ENCODE results near the gene TPO. TPM values are rescaled to one million over a fixed set of nuclear protein-coding genes. Genes with fewer than 3 reads are reported as not detected.

TPO gene
- total RNA-seq, 1 experiment from 2014 or later = not detected

DNA sequence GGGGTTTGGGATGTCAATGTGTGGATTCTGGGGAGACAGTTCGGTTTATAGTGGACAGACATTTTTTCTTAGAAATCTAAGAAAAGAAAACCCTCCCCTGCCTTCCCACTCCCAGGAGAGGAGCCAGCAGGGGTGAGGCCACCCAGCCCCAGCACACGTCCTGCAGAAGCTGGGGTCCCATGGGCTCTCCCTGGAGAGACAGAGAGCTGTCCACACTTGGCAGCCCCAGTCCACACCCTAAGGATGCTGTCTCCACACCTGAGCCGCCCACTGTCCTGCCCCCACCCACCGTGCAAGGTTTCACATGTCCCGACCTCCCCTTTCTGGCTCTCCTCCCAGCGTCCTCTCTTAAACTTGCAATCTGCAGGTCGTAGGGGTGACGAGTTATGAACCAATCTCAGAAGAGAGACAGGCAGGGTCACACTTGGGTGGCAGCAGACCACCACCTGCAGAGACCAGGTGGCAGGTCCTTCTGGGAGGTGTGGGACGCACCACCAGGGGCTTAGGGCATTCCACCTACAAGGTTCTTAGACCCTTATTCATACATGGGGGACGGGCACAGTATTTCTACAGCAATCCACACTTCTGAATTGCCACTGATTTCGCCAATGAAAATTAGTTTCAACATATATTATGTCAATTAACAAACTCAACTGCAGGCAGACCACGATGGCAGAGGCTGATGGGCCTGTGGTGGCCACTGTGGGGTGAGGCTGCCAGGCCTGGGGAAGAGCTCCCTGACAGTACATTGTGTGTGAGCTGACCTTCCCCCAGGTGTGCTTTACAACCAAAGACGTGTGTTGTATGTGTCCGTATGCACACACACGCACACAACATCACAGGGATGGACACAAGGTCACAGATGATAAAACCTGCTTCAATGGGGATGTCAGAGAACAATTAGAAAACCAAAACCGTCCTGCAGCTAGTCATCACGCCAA, 158.5 kb downstream of the TPO start:
- ATAC-seq (no peak), DNase-seq (ENCODE audit: low spot score) (no peak)
- Mint-ChIP-seq H3K9me3 (peaks cover 18% of the 10 kb centered on the region), H3K36me3 (peaks cover 19% of the 10 kb centered on the region), H3K27me3 (ENCODE audit: low read depth) (no peaks in the 10 kb centered on the region), H3K4me1 (peaks cover 7% of the 10 kb centered on the region; the same call in 1 of the 2 replicates), H3K27ac (no peak overlapping the region), H3K4me3 (no peak overlapping the region)
- TF ChIP-seq ELF4 (CRISPR knock-in tag; IDR thresholded peaks at IDR 0.05; ENCODE audit: low read depth) (no peak), ATF6 (CRISPR knock-in tag; IDR thresholded peaks at IDR 0.05) (no peak)
- TF ChIP-seq, protein P1, sequence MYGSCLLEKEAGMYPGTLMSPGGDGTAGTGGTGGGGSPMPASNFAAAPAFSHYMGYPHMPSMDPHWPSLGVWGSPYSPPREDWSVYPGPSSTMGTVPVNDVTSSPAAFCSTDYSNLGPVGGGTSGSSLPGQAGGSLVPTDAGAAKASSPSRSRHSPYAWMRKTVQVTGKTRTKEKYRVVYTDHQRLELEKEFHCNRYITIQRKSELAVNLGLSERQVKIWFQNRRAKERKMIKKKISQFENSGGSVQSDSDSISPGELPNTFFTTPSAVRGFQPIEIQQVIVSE (CRISPR knock-in tag; IDR thresholded peaks at IDR 0.05; ENCODE audit: borderline replicate concordance) = no peak
- POLR2A ChIA-PET = no interaction called here
- CTCF ChIA-PET = no interaction called here

- ChIA-PET CTCF (no interaction called here), POLR2A (no interaction called here)
- H3K36me3 Mint-ChIP-seq = peaks cover 14% of the 10 kb centered on the region
- H3K27me3 Mint-ChIP-seq (ENCODE audit: low read depth) = no peaks in the 10 kb centered on the region
- no peak for TF ChIP-seq JAZF1 (CRISPR knock-in tag; IDR thresholded peaks at IDR 0.05)
- no peak for TF ChIP-seq EMX1 (CRISPR knock-in tag; IDR thresholded peaks at IDR 0.05)
- H3K9me3 Mint-ChIP-seq = peaks cover 10% of the 10 kb centered on the region
- H3K27ac Mint-ChIP-seq = no peak overlapping the region
- H3K4me1 Mint-ChIP-seq = peaks cover 7% of the 10 kb centered on the region; the same call in 1 of the 2 replicates
- no peak overlapping the region for H3K4me3 Mint-ChIP-seq
- DNase-seq (ENCODE audit: low spot score) = no peak
- no peak for ATAC-seq
Measured at GRCh38 chr2:1572638-1573037, 159.4 kb downstream of the TPO start.

DNA sequence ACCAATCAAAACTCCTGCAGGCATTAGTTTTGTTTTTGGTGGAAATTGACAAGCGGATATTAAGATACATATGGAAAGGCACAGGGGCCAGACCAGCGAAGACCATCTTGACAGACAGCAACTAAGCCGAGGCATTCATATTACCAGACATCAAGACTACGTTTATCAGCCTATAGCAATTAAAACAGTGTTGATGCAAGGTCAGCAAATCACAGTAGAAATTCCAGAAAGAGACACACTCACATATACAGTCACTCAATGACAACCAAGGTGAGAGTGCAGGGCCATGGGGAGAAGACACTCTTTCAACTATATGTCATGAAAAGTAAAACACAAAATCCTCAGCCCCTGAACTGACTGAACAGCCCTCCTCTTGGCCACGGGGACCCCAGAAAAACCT, 164.6 kb downstream of the TPO start:
- Mint-ChIP-seq H3K4me1 (peaks cover 8% of the 10 kb centered on the region), H3K36me3 (no peaks in the 10 kb centered on the region), H3K27ac (no peak overlapping the region), H3K27me3 (ENCODE audit: low read depth) (no peaks in the 10 kb centered on the region), H3K9me3 (no peaks in the 10 kb centered on the region), H3K4me3 (no peak overlapping the region)
- ATAC-seq (no peak), DNase-seq (ENCODE audit: low spot score) (no peak)
- POLR2A ChIA-PET = no interaction called here
- CTCF ChIA-PET = no interaction called here
- TF ChIP-seq ATF3 (CRISPR knock-in tag; conservative IDR thresholded peaks at IDR 0.05) (no peak), GABPB1 (CRISPR knock-in tag; IDR thresholded peaks at IDR 0.05) (no peak), RORB (CRISPR knock-in tag; IDR thresholded peaks at IDR 0.05) (no peak), ATF6 (CRISPR knock-in tag; IDR thresholded peaks at IDR 0.05) (no peak), PRRX2 (CRISPR knock-in tag; IDR thresholded peaks at IDR 0.05) (no peak), ZNF263 (CRISPR knock-in tag; IDR thresholded peaks at IDR 0.05; ENCODE audit: low read depth) (no peak), MXD4 (CRISPR knock-in tag; IDR thresholded peaks at IDR 0.05; ENCODE audit: borderline replicate concordance) (no peak), TCF7 (CRISPR knock-in tag; IDR thresholded peaks at IDR 0.05; ENCODE audit: low read depth) (no peak), ZNF219 (CRISPR knock-in tag; IDR thresholded peaks at IDR 0.05; ENCODE audit: borderline replicate concordance) (no peak)
- TF ChIP-seq, protein P2, sequence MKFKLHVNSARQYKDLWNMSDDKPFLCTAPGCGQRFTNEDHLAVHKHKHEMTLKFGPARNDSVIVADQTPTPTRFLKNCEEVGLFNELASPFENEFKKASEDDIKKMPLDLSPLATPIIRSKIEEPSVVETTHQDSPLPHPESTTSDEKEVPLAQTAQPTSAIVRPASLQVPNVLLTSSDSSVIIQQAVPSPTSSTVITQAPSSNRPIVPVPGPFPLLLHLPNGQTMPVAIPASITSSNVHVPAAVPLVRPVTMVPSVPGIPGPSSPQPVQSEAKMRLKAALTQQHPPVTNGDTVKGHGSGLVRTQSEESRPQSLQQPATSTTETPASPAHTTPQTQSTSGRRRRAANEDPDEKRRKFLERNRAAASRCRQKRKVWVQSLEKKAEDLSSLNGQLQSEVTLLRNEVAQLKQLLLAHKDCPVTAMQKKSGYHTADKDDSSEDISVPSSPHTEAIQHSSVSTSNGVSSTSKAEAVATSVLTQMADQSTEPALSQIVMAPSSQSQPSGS (CRISPR knock-in tag; IDR thresholded peaks at IDR 0.05; ENCODE audit: borderline replicate concordance, low read depth) = no peak
- TF ChIP-seq, protein P3, sequence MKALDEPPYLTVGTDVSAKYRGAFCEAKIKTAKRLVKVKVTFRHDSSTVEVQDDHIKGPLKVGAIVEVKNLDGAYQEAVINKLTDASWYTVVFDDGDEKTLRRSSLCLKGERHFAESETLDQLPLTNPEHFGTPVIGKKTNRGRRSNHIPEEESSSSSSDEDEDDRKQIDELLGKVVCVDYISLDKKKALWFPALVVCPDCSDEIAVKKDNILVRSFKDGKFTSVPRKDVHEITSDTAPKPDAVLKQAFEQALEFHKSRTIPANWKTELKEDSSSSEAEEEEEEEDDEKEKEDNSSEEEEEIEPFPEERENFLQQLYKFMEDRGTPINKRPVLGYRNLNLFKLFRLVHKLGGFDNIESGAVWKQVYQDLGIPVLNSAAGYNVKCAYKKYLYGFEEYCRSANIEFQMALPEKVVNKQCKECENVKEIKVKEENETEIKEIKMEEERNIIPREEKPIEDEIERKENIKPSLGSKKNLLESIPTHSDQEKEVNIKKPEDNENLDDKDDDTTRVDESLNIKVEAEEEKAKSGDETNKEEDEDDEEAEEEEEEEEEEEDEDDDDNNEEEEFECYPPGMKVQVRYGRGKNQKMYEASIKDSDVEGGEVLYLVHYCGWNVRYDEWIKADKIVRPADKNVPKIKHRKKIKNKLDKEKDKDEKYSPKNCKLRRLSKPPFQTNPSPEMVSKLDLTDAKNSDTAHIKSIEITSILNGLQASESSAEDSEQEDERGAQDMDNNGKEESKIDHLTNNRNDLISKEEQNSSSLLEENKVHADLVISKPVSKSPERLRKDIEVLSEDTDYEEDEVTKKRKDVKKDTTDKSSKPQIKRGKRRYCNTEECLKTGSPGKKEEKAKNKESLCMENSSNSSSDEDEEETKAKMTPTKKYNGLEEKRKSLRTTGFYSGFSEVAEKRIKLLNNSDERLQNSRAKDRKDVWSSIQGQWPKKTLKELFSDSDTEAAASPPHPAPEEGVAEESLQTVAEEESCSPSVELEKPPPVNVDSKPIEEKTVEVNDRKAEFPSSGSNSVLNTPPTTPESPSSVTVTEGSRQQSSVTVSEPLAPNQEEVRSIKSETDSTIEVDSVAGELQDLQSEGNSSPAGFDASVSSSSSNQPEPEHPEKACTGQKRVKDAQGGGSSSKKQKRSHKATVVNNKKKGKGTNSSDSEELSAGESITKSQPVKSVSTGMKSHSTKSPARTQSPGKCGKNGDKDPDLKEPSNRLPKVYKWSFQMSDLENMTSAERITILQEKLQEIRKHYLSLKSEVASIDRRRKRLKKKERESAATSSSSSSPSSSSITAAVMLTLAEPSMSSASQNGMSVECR (CRISPR knock-in tag; IDR thresholded peaks at IDR 0.05; ENCODE audit: borderline replicate concordance) = no peak
- TF ChIP-seq, protein P4, sequence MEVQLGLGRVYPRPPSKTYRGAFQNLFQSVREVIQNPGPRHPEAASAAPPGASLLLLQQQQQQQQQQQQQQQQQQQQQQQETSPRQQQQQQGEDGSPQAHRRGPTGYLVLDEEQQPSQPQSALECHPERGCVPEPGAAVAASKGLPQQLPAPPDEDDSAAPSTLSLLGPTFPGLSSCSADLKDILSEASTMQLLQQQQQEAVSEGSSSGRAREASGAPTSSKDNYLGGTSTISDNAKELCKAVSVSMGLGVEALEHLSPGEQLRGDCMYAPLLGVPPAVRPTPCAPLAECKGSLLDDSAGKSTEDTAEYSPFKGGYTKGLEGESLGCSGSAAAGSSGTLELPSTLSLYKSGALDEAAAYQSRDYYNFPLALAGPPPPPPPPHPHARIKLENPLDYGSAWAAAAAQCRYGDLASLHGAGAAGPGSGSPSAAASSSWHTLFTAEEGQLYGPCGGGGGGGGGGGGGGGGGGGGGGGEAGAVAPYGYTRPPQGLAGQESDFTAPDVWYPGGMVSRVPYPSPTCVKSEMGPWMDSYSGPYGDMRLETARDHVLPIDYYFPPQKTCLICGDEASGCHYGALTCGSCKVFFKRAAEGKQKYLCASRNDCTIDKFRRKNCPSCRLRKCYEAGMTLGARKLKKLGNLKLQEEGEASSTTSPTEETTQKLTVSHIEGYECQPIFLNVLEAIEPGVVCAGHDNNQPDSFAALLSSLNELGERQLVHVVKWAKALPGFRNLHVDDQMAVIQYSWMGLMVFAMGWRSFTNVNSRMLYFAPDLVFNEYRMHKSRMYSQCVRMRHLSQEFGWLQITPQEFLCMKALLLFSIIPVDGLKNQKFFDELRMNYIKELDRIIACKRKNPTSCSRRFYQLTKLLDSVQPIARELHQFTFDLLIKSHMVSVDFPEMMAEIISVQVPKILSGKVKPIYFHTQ (CRISPR knock-in tag; IDR thresholded peaks at IDR 0.05) = no peak
